CD14-positive monocyte (primary cell): ENCODE measurements around the gene ABCB6. TPM values are rescaled to one million over a fixed set of nuclear protein-coding genes. Genes with fewer than 3 reads are reported as not detected.

Experiments
- DNase-seq, 3 donors: peaks; one replicate each; pipeline ENCODE4 v3.0.0-alpha.2; 2011 to 2022
- H2AFZ ChIP-seq: 2 replicates; pipeline ENCODE4 v1.6.0; 2012; ENCODE audit warnings: mild to moderate bottlenecking, low read depth, low read length, inconsistent platforms; ENCODE audit not compliant: insufficient read depth, poor library complexity, severe bottlenecking
- H3K27ac ChIP-seq, 2 donors: 1 replicate in 1 of 2; 2 replicates in 1 of 2; pipeline ENCODE4 v1.5.1; 2012 to 2013; ENCODE audit warnings: low read length in 2 of 2, control low read depth in 1 of 2, inconsistent platforms in 1 of 2, low read depth in 1 of 2, mild to moderate bottlenecking in 1 of 2
- H3K27me3 ChIP-seq, 2 donors: one replicate each; pipeline versions ENCODE4 v1.6.0 to v1.6.1; 2011 to 2013; ENCODE audit warnings: low read length in 2 of 2; ENCODE audit not compliant: control insufficient read depth in 2 of 2, insufficient read depth in 2 of 2
- H3K36me3 ChIP-seq, 2 donors: replicated peaks in 1 of 2; 1 replicate in 1 of 2; 2 replicates in 1 of 2; pipeline versions ENCODE4 v1.5.1 to v1.6.1; 2012 to 2013; ENCODE audit warnings: low read length in 2 of 2, control low read depth in 1 of 2, inconsistent platforms in 1 of 2, mild to moderate bottlenecking in 1 of 2; ENCODE audit not compliant: insufficient read depth in 2 of 2, control insufficient read depth in 1 of 2
- H3K4me1 ChIP-seq, 2 donors: 1 replicate in 1 of 2; 2 replicates in 1 of 2; pipeline versions ENCODE4 v1.5.1 to v1.6.1; 2012 to 2013; ENCODE audit warnings: low read length in 2 of 2, control low read depth in 1 of 2, inconsistent platforms in 1 of 2, mild to moderate bottlenecking in 1 of 2, moderate library complexity in 1 of 2; ENCODE audit not compliant: insufficient read depth in 2 of 2, control insufficient read depth in 1 of 2
- H3K4me2 ChIP-seq: replicated peaks from 2 replicates; pipeline ENCODE3; 2012; ENCODE audit warnings: low read length, moderate library complexity, mild to moderate bottlenecking; ENCODE audit not compliant: poor library complexity, severe bottlenecking; ENCODE audit errors: extremely low read depth
- H3K4me3 ChIP-seq, 3 experiments: fragments of 200-600 bp in 1 of 3; sonication (generic) in 1 of 3; replicated peaks in 1 of 3; 1 replicate in 2 of 3; 2 replicates in 1 of 3; pipeline ENCODE4 v1.5.1; 2011 to 2013; ENCODE audit warnings: low read length in 3 of 3, mild to moderate bottlenecking in 3 of 3, control low read depth in 2 of 3, low read depth in 2 of 3, inconsistent platforms in 1 of 3, moderate library complexity in 1 of 3
- H3K79me2 ChIP-seq: 2 replicates; pipeline ENCODE4 v1.6.0; 2012; ENCODE audit warnings: mild to moderate bottlenecking, control low read depth, inconsistent platforms, low read length, moderate library complexity; ENCODE audit not compliant: insufficient read depth
- H3K9ac ChIP-seq: 2 replicates; pipeline ENCODE4 v1.6.0; 2017; ENCODE audit warnings: low read length, mild to moderate bottlenecking; ENCODE audit not compliant: insufficient read depth, poor library complexity, severe bottlenecking
- H3K9me3 ChIP-seq, 2 donors: replicated peaks in 1 of 2; 1 replicate in 1 of 2; 2 replicates in 1 of 2; pipeline versions ENCODE4 v1.5.1 to v1.6.1; 2012 to 2013; ENCODE audit warnings: low read length in 2 of 2, control low read depth in 1 of 2; ENCODE audit not compliant: control insufficient read depth in 1 of 2, insufficient read depth in 1 of 2
- H4K20me1 ChIP-seq: 2 replicates; pipeline ENCODE4 v1.6.0; 2012; ENCODE audit warnings: mild to moderate bottlenecking, low read length, control low read depth, moderate library complexity; ENCODE audit not compliant: insufficient read depth
- H3K27ac Mint-ChIP-seq, 7 donors: one replicate each; pipeline ENCODE4 v1.8.0; 2020; ENCODE audit warnings: mild to moderate bottlenecking in 7 of 7, mixed read lengths in 7 of 7, moderate library complexity in 6 of 7, inconsistent platforms in 2 of 7
- H3K27me3 Mint-ChIP-seq, 3 donors: one replicate each; pipeline ENCODE4 v1.8.0; 2021 to 2022; ENCODE audit warnings: low read depth in 3 of 3, mild to moderate bottlenecking in 3 of 3, mixed read lengths in 3 of 3, moderate library complexity in 3 of 3, inconsistent platforms in 1 of 3
- H3K36me3 Mint-ChIP-seq, 2 donors: one replicate each; pipeline ENCODE4 v1.8.0; 2020; ENCODE audit warnings: mixed read lengths in 2 of 2, inconsistent platforms in 1 of 2, mild to moderate bottlenecking in 1 of 2
- H3K4me1 Mint-ChIP-seq: one replicate; pipeline ENCODE4 v1.8.0; 2020; ENCODE audit warnings: mild to moderate bottlenecking, mixed read lengths
- H3K4me3 Mint-ChIP-seq, 2 donors: one replicate each; pipeline ENCODE4 v1.8.0; 2020; ENCODE audit warnings: mild to moderate bottlenecking in 2 of 2, mixed read lengths in 2 of 2, moderate library complexity in 1 of 2
- H3K9me3 Mint-ChIP-seq, 7 donors: one replicate each; pipeline ENCODE4 v1.8.0; 2020 to 2022; ENCODE audit warnings: mixed read lengths in 7 of 7, mild to moderate bottlenecking in 6 of 7, moderate library complexity in 6 of 7, inconsistent platforms in 2 of 7
- CTCF ChIP-seq: fragments of 200-600 bp; IDR thresholded peaks from one replicate; pipeline ENCODE4 v1.8.0; 2022; ENCODE audit warnings: antibody characterized with exemption, mild to moderate bottlenecking
- WGBS: methylation state at CpG from one replicate; pipeline ENCODE4 v1.1.5; 2013; ENCODE audit warnings: missing lambda C conversion rate; ENCODE audit not compliant: insufficient coverage; 5-methylcytosine and 5-hydroxymethylcytosine counted together
- intact Hi-C, 2 donors: fragments of 100-400 bp; cut with micrococcal nuclease; formaldehyde crosslinking; loops; one replicate each; pipeline versions ENCODE4 v1.15.0 to v1.15.1; 2023
- polyA plus RNA-seq, 3 donors: library from polyadenylated mRNA; depleted of rRNA in 1 of 3; unstranded in 2 of 3; stranded (reverse) in 1 of 3; fragments of 300-500 nt in 2 of 3; fragments of >200 nt in 1 of 3; fragmentation: Illumina TruSeq in 2 of 3; gene quantifications; 1 replicate in 2 of 3; 2 replicates in 1 of 3; pipeline ENCODE4 v1.2.3, GENCODE V29; 2012 to 2021

The ABCB6 gene
- polyA plus RNA-seq, 3 donors = 0.28 to 4.8 (median 0.58) TPM

GRCh38 chr2:219213026-219213415, 5.7 kb downstream of the ABCB6 start:
- H3K4me1 Mint-ChIP-seq = peaks cover 38% of the 10 kb centered on the region
- intact Hi-C loops = loop anchor here in 1 of 2 donors (5.0 kb wide), 1 partner anchor 51 kb away; the partner anchor contains the start of gene NHEJ1
- no peak overlapping the region for H3K4me2 ChIP-seq
- H3K27ac ChIP-seq = no peak overlapping the region
- H4K20me1 ChIP-seq = peaks cover 3% of the 10 kb centered on the region
- H3K9ac ChIP-seq = no peak overlapping the region
- peaks cover 15 to 20% of the 10 kb centered on the region in 2 donors for H3K4me1 ChIP-seq
- H3K36me3 ChIP-seq = peaks cover 11 to 27% of the 10 kb centered on the region in 2 donors
- H3K79me2 ChIP-seq = no peaks in the 10 kb centered on the region
- peaks cover 0 to 9% of the 10 kb centered on the region in 2 donors for H3K27me3 ChIP-seq
- DNase-seq = no peak
- H2AFZ ChIP-seq = no peak overlapping the region
- peaks cover 0 to 2% (median 0%) of the 10 kb centered on the region in 7 donors for H3K9me3 Mint-ChIP-seq
- peaks cover 10 to 19% (median 19%) of the 10 kb centered on the region in 3 donors for H3K27me3 Mint-ChIP-seq
- H3K36me3 Mint-ChIP-seq = peaks cover 47 to 48% of the 10 kb centered on the region in 2 donors
- 97% methylated on average over 6 of the region's 8 CpGs for WGBS
- H3K4me3 ChIP-seq = no peak overlapping the region
- no peaks in the 10 kb centered on the region for H3K9me3 ChIP-seq
- H3K27ac Mint-ChIP-seq = peak overlapping the region in 1 of 7 donors; percentile 55
- H3K4me3 Mint-ChIP-seq = no peak overlapping the region
- no peak for TF ChIP-seq CTCF

GRCh38 chr2:219210886-219211362, 7.8 kb downstream of the ABCB6 start:
- Mint-ChIP-seq H3K9me3 (peaks cover 0 to under 1% (median 0%) of the 10 kb centered on the region in 7 donors), H3K4me1 (peaks cover 39% of the 10 kb centered on the region)

More at GRCh38 chr2:219210886-219211362, 7.8 kb downstream of the ABCB6 start:
- H3K27ac Mint-ChIP-seq = peak overlapping the region in 1 of 7 donors; percentile 45
- no peak for DNase-seq
- H3K36me3 Mint-ChIP-seq = peaks cover 43 to 49% of the 10 kb centered on the region in 2 donors
- Histone ChIP-seq H2AFZ (no peak overlapping the region), H3K4me1 (peaks cover 17 to 19% of the 10 kb centered on the region in 2 donors), H3K27me3 (peaks cover 0 to under 1% of the 10 kb centered on the region in 2 donors), H3K9ac (no peak overlapping the region), H3K9me3 (no peaks in the 10 kb centered on the region), H4K20me1 (peaks cover 10% of the 10 kb centered on the region), H3K4me2 (no peak overlapping the region), H3K4me3 (no peak overlapping the region), H3K36me3 (peaks cover 16 to 31% of the 10 kb centered on the region in 2 donors), H3K79me2 (no peaks in the 10 kb centered on the region), H3K27ac (no peak overlapping the region)
- H3K27me3 Mint-ChIP-seq = peaks cover 2 to 16% (median 8%) of the 10 kb centered on the region in 3 donors
- intact Hi-C loops = loop anchor here (2.0 to 5.0 kb wide), 3 partner anchors 40 to 50 kb away; partner anchors contain the start of genes NHEJ1 (in 2 of the 2) and SLC23A3 (in 1 of the 2)
- 100% methylated on average over 4 of the region's 9 CpGs for WGBS
- TF ChIP-seq CTCF = no peak
- H3K4me3 Mint-ChIP-seq = no peak overlapping the region
